IMR-90 (cell line): Measurements from ENCODE around the gene SRRM3. TPM values are rescaled to one million over a fixed set of nuclear protein-coding genes. Genes with fewer than 3 reads are reported as not detected.

Experiments
- ATAC-seq: fragments of 200-7000 bp; cut with Tn5 transposase; 2 replicates; pipeline ENCODE4 v1.9.1; 2020; ENCODE audit warnings: low read depth, mild to moderate bottlenecking, moderate library complexity
- BruUV-seq: library from RNA; stranded (reverse); fragments of 400-500 nt; replicated peaks from 2 replicates; lab custom pipeline; 2021; lab: Mats Ljungman, UMichigan
- CTCF ChIA-PET: fragments of 300-600 bp; formaldehyde crosslinking; extraction: SDS; loops from one replicate; lab custom pipeline; 2021; ENCODE audit warnings: antibody characterized with exemption; lab: Yijun Ruan, JAX
- POLR2A ChIA-PET: fragments of 300-600 bp; sonication (Branson Sonifier 250); formaldehyde crosslinking; loops from one replicate; lab custom pipeline; 2022; ENCODE audit warnings: antibody characterized with exemption; ENCODE audit not compliant: unreplicated experiment; lab: Charles Lee
- DNase-seq: peaks from one replicate; pipeline ENCODE4 v3.0.0; 2013
- H2AFZ ChIP-seq: replicated peaks from 2 replicates; pipeline ENCODE3; 2013; ENCODE audit warnings: low read length, mild to moderate bottlenecking; ENCODE audit not compliant: poor library complexity
- H2AK5ac ChIP-seq: 2 replicates; pipeline ENCODE4 v1.6.1; 2013; ENCODE audit warnings: low read depth, low read length, inconsistent platforms
- H2AK9ac ChIP-seq: replicated peaks from 2 replicates; pipeline ENCODE3; 2013; ENCODE audit warnings: mild to moderate bottlenecking, low read depth, low read length, moderate library complexity; ENCODE audit not compliant: poor library complexity
- H2BK120ac ChIP-seq: 2 replicates; pipeline ENCODE4 v1.6.1; 2013; ENCODE audit warnings: low read depth, low read length, inconsistent platforms
- H2BK15ac ChIP-seq: 3 replicates; pipeline ENCODE4 v1.6.1; 2013; ENCODE audit warnings: low read depth, low read length, inconsistent platforms
- H2BK20ac ChIP-seq: 2 replicates; pipeline ENCODE4 v1.6.1; 2013; ENCODE audit warnings: low read depth, mild to moderate bottlenecking, inconsistent platforms, low read length, moderate library complexity
- H2BK5ac ChIP-seq: 2 replicates; pipeline ENCODE4 v1.6.1; 2013; ENCODE audit warnings: mild to moderate bottlenecking, low read depth, low read length, inconsistent platforms; ENCODE audit not compliant: poor library complexity, severe bottlenecking
- H3K14ac ChIP-seq: replicated peaks from 2 replicates; pipeline ENCODE4 v1.6.1; 2013; ENCODE audit warnings: low read depth, low read length, inconsistent platforms
- H3K18ac ChIP-seq: 2 replicates; pipeline ENCODE4 v1.6.1; 2013; ENCODE audit warnings: low read depth, low read length, control low read depth
- H3K23ac ChIP-seq: 2 replicates; pipeline ENCODE4 v1.6.1; 2013; ENCODE audit warnings: low read depth, low read length, inconsistent platforms
- H3K27ac ChIP-seq: 2 replicates; pipeline ENCODE4 v1.5.1; 2013; ENCODE audit warnings: mild to moderate bottlenecking, control low read depth, low read length; ENCODE audit not compliant: insufficient read depth
- H3K27me3 ChIP-seq: 2 replicates; pipeline ENCODE4 v1.6.1; 2013; ENCODE audit warnings: low read length; ENCODE audit not compliant: control insufficient read depth, insufficient read depth
- H3K36me3 ChIP-seq: 2 replicates; pipeline ENCODE4 v1.6.1; 2013; ENCODE audit warnings: low read length, mixed read lengths; ENCODE audit not compliant: control insufficient read depth, insufficient read depth
- H3K4ac ChIP-seq: 2 replicates; pipeline ENCODE4 v1.6.1; 2013; ENCODE audit warnings: low read depth, low read length, inconsistent platforms
- H3K4me1 ChIP-seq: 2 replicates; pipeline ENCODE4 v1.6.1; 2013; ENCODE audit warnings: low read length, mixed read lengths; ENCODE audit not compliant: control insufficient read depth, insufficient read depth
- H3K4me2 ChIP-seq: 2 replicates; pipeline ENCODE4 v1.6.1; 2013; ENCODE audit warnings: low read depth, mild to moderate bottlenecking, control low read depth, low read length, moderate library complexity
- H3K4me3 ChIP-seq: 2 replicates; pipeline ENCODE4 v1.5.1; 2013; ENCODE audit warnings: low read depth, mild to moderate bottlenecking, control low read depth, low read length, moderate library complexity; ENCODE audit not compliant: insufficient read depth
- H3K56ac ChIP-seq: 2 replicates; pipeline ENCODE4 v1.6.1; 2013; ENCODE audit warnings: low read length, inconsistent platforms; ENCODE audit not compliant: insufficient read depth; ENCODE audit errors: extremely low read depth
- H3K79me1 ChIP-seq, 2 experiments: 2 replicates each; pipeline ENCODE4 v1.6.1; 2013; ENCODE audit warnings: low read length in 2 of 2, inconsistent platforms in 1 of 2, low read depth in 1 of 2
- H3K9ac ChIP-seq: 2 replicates; pipeline ENCODE4 v1.6.1; 2013; ENCODE audit warnings: low read depth, low read length, control low read depth
- H3K9me1 ChIP-seq: 2 replicates; pipeline ENCODE4 v1.6.1; 2013; ENCODE audit warnings: low read length, inconsistent platforms; ENCODE audit not compliant: insufficient read depth
- H3K9me3 ChIP-seq: 2 replicates; pipeline ENCODE4 v1.6.1; 2013; ENCODE audit warnings: low read length; ENCODE audit not compliant: control insufficient read depth, insufficient read depth
- H4K20me1 ChIP-seq: 2 replicates; pipeline ENCODE4 v1.6.1; 2013; ENCODE audit warnings: low read length, inconsistent platforms; ENCODE audit not compliant: insufficient read depth
- H4K5ac ChIP-seq: 2 replicates; pipeline ENCODE4 v1.6.1; 2013; ENCODE audit warnings: mild to moderate bottlenecking, low read depth, low read length, control low read depth
- H4K8ac ChIP-seq, 2 experiments: 2 replicates each; pipeline ENCODE4 v1.6.1; 2013; ENCODE audit warnings: low read depth in 2 of 2, low read length in 2 of 2, control low read depth in 1 of 2, inconsistent platforms in 1 of 2
- H4K91ac ChIP-seq: 2 replicates; pipeline ENCODE4 v1.6.1; 2013; ENCODE audit warnings: low read depth, low read length, inconsistent platforms; ENCODE audit not compliant: insufficient read depth
- CEBPB ChIP-seq: IDR thresholded peaks from 2 replicates; pipeline ENCODE4 v1.6.1; 2012; ENCODE audit warnings: low read depth, low read length, improper control_type of control experiment
- CHD1 ChIP-seq: IDR thresholded peaks from 2 replicates; pipeline ENCODE4 v1.6.1; 2012; ENCODE audit warnings: low read depth, low read length, improper control_type of control experiment
- MAFK ChIP-seq: IDR thresholded peaks from 2 replicates; pipeline ENCODE4 v1.6.1; 2012; ENCODE audit warnings: low read depth, low read length, improper control_type of control experiment
- WGBS, 2 experiments: methylation state at CpG; one replicate each; pipeline versions ENCODE4 v1.1.5 to v1.1.7; 2013; ENCODE audit warnings: missing lambda C conversion rate in 2 of 2; ENCODE audit not compliant: insufficient read length in 1 of 2; ENCODE audit errors: extremely low coverage in 2 of 2; 5-methylcytosine and 5-hydroxymethylcytosine counted together
- dilution Hi-C: fragments of 300-500 bp; cut with HindIII; formaldehyde crosslinking; loops from one replicate; pipeline ENCODE4 v1.14.3; 2018; ENCODE audit warnings: low sequenced_read_pairs; ENCODE audit not compliant: unreplicated experiment
- in situ Hi-C: fragments of 300-500 bp; cut with MboI; formaldehyde crosslinking; loops from 3 replicates; pipeline ENCODE4 v1.14.3; 2019; ENCODE audit warnings: low sequenced_read_pairs, inconsistent platforms, mixed read lengths
- intact Hi-C: fragments of 100-400 bp; cut with micrococcal nuclease; formaldehyde crosslinking; loops from 2 replicates; pipeline ENCODE4 v1.10.0; 2022
- polyA plus RNA-seq, 3 experiments: library from polyadenylated mRNA; depleted of rRNA; stranded (reverse); fragments of >200 nt; gene quantifications; 2 replicates each; pipeline ENCODE4 v1.2.3, GENCODE V29; 2012; ENCODE audit warnings: low replicate concordance in 1 of 3
- total RNA-seq: library from RNA; depleted of rRNA; stranded (reverse); fragments of >200 nt; gene quantifications from 2 replicates; pipeline ENCODE4 v1.2.3, GENCODE V29; 2012

Gene SRRM3
- total and polyA plus RNA-seq, 2 of the 4 experiments (the other 2 are of a cell fraction) = 0.18 to 2.5 TPM

DNA sequence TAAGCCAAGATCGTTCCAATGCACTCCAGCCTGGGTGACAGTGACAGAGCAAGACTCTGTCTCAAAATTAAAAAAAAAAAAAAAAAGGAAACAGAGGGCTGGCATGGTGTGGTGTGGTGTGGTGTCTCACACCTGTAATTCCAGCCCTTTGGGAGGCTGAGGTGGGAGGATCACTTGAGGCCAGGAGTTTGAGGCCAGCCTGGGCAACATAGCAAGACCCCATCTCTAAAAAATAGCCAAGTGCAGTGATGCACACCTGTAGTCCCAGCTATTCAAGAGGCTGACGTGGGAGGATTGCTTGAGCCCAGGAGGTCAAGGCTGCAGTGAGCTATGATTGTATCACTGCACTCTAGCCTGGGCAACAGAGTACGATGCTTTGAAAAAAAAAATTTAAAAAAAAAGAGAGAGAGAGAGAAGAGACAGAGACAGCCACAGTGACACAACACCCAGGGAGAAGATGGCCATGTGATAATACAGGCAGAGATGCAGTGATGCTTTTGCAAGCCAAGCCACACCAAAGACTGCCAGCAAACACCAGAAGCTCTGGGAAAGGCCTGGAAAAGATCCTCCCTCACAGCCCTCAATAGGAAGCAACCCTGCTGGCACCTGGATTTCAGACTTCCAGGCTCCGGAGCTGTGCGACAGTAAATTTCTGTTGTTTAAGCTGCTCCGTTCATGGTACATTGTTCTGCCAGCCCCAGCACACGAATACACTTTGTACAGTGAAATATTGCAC lies 19.3 kb upstream of the SRRM3 start:
- Histone ChIP-seq H2AK5ac (no peak overlapping the region), H2BK15ac (no peak overlapping the region), H4K20me1 (no peaks in the 10 kb centered on the region), H3K14ac (no peak overlapping the region), H3K36me3 (no peaks in the 10 kb centered on the region), H2BK5ac (no peak overlapping the region), H3K27me3 (peaks cover 14% of the 10 kb centered on the region), H3K23ac (no peak overlapping the region), H3K4me3 (no peak overlapping the region), H3K4me2 (no peak overlapping the region), H2BK120ac (no peak overlapping the region), H3K4ac (no peak overlapping the region), H2BK20ac (no peak overlapping the region), H3K27ac (no peak overlapping the region), H2AFZ (no peak overlapping the region), H3K18ac (no peak overlapping the region), H4K8ac (no peak overlapping the region), H3K9me3 (no peaks in the 10 kb centered on the region), H3K79me1 (no peaks in the 10 kb centered on the region), H3K56ac (no peak overlapping the region), H3K9ac (no peak overlapping the region), H4K91ac (no peak overlapping the region), H3K9me1 (no peaks in the 10 kb centered on the region), H3K4me1 (no peaks in the 10 kb centered on the region), H4K5ac (no peak overlapping the region), H2AK9ac (no peak overlapping the region)
- in situ Hi-C loops = loop anchor here (5.0 kb wide), 1 partner anchor 130 kb away; no protein-coding TSS in a partner anchor
- TF ChIP-seq CEBPB (no peak), CHD1 (no peak), MAFK (no peak)
- DNase-seq = no peak
- no TSS peak for BruUV-seq
- POLR2A ChIA-PET = no interaction called here
- dilution Hi-C loops = no loop called here
- no peak for ATAC-seq
- WGBS, 2 experiments = no CpG with 5 or more reads among the region's 7 CpGs
- CTCF ChIA-PET = interaction anchor here (1.1 kb wide), 1 partner anchor 132 kb away, joined by 3 read pairs; no protein-coding TSS in a partner anchor
- intact Hi-C loops = no loop called here
